GM12875 (cell line): ENCODE results near the gene SORCS2.

Source experiments
- H3K4me3 ChIP-seq: one replicate; pipeline ENCODE4 v1.5.1; 2011; ENCODE audit warnings: low read depth, low read length, control low read depth
- CTCF ChIP-seq: IDR thresholded peaks from 2 replicates; pipeline ENCODE4 v1.5.1; 2011; ENCODE audit warnings: low read depth, mild to moderate bottlenecking, control low read depth, inconsistent platforms, low read length, moderate library complexity, borderline replicate concordance; ENCODE audit not compliant: insufficient read depth

The SORCS2 gene

GRCh38 chr4:7542781-7543180, 350.4 kb downstream of the SORCS2 start:
- H3K4me3 ChIP-seq, result no peak overlapping the region
- no peak for TF ChIP-seq CTCF

GRCh38 chr4:7546152-7546808, 353.9 kb downstream of the SORCS2 start:
- H3K4me3 ChIP-seq, result no peak overlapping the region
- no peak for TF ChIP-seq CTCF

- no peak for TF ChIP-seq CTCF
- no peak overlapping the region for H3K4me3 ChIP-seq
Measured at GRCh38 chr4:7546809-7547367, 354.6 kb downstream of the SORCS2 start.

- H3K4me3 ChIP-seq, result no peak overlapping the region
- TF ChIP-seq CTCF, result no peak
Measured at GRCh38 chr4:7547368-7548040, 355.2 kb downstream of the SORCS2 start.

- H3K4me3 ChIP-seq, result no peak overlapping the region
- no peak for TF ChIP-seq CTCF
Measured at GRCh38 chr4:7549866-7550265, 357.5 kb downstream of the SORCS2 start.

- no peak for TF ChIP-seq CTCF
- no peak overlapping the region for H3K4me3 ChIP-seq
Measured at GRCh38 chr4:7552466-7552865, 360.1 kb downstream of the SORCS2 start.

- TF ChIP-seq CTCF, result no peak
- H3K4me3 ChIP-seq, result no peak overlapping the region
Measured at GRCh38 chr4:7553280-7553679, 360.9 kb downstream of the SORCS2 start.
